Stimulated activated CD8-positive, alpha-beta memory T cell treated with anti-CD3 and anti-CD28 coated beads, Interleukin-15, amount 100 ng/mL, for 4 hours (primary cell): Measurements from ENCODE around the gene OR6F1.
"Not testable (repeated sequence)": the region's sequence is repeated elsewhere in the genome, so short reads cannot be mapped to it uniquely, and the experiment has no call there.

Source experiments
- DNase-seq, 2 donors: peaks; one replicate each; pipeline ENCODE4 v3.0.0-alpha.2; 2020; ENCODE audit warnings: low read depth in 2 of 2

The OR6F1 gene

DNA sequence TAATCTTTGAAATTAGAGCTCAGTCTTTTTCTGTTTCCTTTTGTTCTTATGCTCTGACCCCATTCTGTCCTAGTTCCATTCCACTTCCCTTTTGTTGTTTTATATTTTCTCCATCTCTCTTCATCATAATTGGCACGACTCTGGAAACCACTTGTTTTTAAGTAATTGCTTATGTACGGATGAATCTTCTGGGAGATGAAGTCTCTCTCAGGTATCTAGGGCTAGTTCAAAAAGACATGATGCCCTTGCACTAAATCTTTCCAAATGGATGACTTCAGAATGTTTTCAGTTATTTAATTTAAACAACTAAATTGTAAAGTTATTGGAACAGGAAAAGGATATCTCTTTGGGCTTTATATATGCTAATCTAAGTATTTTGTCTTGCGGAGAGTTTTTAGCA lies at the start of gene OR6F1:
Gene OR6F1 (minus strand): TSS at position 101 of the 400 bp plus-strand sequence. CDS start 3,891 bp downstream, outside the sequence.
- DNase-seq: no peak

GRCh38 chr1:247760456-247760855 lies 44.0 kb upstream of the OR6F1 start, which contains the start of gene OR1C1:
Gene OR1C1, minus strand, starts transcription at chr1:247760556. Its CDS starts 2,150 bp downstream, at chr1:247758406.
- no peak for DNase-seq

DNA sequence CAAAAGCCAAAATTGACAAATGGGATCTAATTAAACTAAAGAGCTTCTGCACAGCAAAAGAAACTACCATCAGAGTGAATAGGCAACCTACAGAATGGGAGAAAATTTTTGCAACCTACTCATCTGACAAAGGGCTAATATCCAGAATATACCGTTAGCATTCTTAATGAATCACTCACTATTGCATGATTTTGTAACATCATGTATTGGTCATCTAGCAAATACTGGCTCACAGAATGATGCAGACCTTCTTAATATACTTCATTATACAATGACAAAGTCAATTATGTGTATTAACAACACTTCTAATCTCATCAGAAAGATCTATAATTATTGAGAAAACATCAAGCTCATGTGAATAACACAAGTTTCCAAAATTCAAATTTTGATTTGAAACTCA lies 37.9 kb upstream of the OR6F1 start:
- not testable (repeated sequence) for DNase-seq

DNA sequence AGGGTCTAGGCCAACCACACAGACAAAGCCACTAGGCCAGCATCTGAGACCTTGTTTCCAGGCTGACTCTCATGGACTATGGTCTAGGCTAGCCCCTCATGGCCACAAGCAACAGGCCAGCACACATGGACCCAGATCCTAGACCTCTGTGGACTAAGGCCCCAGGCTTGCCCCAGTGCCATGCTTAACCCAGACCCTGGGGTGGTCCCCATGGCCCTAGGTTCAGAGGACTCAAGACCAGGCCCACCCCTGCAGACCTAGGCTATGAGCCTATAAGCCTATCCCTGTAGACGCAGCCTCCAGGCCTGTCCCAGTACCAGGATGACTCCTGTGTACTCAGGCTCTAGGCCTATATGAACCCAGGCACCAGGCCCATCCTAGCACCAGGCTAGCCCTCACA lies 33.4 kb upstream of the OR6F1 start:
- no peak for DNase-seq

DNA sequence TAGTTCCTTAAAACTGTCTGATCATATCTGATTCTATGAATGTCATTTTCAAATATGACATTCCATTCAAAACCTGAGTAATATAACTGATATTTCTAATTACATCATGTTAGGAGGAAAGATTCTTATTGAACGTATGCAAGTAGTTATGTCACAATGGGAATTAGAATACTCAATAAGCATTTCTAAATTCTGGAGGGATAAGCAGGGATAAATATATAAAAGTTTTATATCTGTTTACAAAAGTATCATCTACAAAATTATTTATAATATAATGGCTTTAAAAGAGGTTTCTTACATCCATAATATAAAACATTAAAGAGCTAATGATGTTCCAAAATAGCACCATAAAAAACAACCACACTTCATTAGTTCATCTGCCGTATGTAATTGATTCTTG lies 31.6 kb upstream of the OR6F1 start, which contains the start of gene OR14A2:
Gene OR14A2 (minus strand): TSS at position 101 of the 400 bp plus-strand sequence.
- no peak for DNase-seq

GRCh38 chr1:247747616-247748015 lies 31.2 kb upstream of the OR6F1 start:
- DNase-seq: no peak

DNA sequence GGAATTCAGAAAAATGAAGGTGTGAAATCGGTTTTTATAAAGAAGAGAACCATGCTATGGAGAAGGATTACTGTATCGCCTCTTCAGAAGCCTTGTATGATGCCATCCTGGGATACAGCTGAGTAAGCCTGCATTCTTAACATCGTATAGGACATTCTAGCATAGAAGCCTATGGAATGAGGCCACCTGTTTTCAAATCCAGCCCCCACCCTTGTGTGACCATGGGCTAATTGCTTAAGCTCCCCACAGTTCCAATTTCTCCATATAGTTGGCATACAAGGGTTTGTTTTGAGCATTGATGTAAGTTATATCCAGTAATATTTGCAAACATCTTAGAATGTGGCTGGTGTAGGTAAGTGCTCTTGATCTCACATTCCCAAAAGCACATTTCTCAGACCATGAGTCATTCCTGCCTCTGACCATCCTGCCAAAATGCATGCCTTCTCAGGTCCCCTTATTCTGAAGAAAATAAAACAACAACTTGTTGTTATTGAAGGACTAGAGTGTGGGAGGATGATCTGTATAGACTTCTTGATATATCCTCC lies 30.0 kb upstream of the OR6F1 start:
- no peak for DNase-seq

- DNase-seq: not testable (repeated sequence)
These were observed 25.8 kb upstream of the OR6F1 start for GRCh38 chr1:247742215-247742760.

DNA sequence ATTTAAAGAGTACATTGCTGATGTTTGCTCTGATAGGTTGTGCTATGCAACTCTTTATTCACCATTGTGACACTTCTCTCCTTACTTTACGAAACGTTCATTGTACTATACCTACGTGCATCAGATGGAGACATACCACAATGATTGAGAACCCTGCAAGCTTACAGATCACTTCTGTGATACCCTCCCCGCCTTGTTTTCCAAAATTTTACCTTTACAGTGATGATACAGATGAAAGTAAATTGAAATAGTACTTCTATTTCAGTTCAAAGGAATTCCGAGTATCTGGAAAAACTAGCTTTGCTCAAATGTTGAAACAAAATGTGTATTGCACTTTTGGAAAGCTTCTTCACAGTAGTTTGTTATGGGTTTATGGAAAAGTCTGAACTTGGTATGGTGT lies 25.3 kb upstream of the OR6F1 start:
- DNase-seq: no peak

DNA sequence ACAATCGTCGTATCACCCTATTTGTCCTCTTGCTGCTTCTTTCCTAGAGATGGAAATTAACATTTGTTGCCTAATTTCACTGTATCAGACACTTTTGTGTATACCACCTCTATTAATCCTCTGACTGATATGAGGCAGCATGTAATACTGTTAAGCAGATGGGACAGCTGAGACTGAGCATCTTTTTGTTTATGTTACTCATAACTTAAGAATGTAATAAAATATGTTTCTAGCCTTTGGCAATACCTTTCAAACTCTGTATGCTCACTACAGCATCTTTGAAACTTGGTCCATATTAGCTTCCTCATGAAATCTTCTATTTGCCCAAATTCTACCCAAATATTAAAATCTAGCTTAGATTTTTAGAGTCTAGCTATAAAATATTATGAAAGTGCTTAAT lies 24.3 kb upstream of the OR6F1 start:
- no peak for DNase-seq

DNA sequence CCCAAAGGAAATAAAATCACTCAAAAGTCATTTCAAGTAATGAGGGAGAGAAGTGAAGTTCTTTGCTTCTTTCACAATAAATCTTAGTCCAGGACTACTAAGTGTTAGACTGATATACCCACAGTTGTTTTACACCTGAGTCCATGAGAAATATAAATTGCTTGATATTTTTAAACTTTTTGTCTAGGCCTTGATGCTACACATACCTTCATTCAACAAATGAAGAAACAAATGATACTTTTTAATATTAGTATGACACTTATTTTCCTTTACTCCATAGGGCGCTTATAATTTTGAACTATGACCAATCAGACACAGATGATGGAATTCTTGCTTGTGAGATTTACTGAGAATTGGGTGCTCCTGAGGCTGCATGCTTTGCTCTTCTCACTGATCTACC lies 21.9 kb upstream of the OR6F1 start, which contains the start of gene OR14K1:
Gene OR14K1 (plus strand): TSS at position 301 of the 400 bp plus-strand sequence. CDS start 0 bp downstream, at position 301.
- DNase-seq: no peak

DNA sequence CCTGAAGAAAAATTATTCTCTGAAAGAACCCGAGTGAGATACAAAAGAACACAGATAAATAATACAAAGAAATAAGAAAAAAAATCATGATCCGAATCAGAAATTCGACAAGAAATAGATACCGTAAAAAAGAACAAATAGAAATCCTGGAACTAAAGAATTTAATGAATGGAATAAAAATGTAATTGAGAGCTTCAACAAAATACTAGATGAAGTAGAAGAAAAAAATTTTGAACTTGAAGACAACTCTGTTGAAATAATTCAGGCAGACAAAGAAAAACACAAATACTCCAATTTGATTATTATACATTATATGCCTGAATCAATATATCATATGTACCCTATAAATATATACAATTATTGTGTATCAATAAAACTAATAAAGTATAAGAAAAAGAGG lies 4.8 kb upstream of the OR6F1 start:
- DNase-seq: no peak

- no peak for DNase-seq
These were observed 2.7 kb downstream of the OR6F1 start for GRCh38 chr1:247713753-247714152.

DNA sequence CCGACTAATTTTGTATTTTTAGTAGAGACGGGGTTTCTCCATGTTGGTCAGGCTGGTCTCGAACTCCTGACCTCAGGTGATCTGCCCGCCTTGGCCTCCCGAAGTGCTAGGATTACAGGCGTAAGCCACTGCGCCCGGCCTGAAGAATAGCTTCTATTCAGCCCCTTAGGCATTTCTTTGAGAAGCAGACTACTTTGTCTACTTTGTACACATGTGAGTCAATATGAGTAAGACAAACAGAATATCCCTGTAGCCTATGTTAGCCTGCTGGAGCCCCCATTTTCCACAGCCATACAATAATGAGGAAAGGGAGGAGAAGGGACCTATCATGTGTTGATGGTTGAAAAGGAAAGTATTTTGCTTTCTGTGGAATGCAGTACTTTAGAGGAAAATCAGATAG lies 5.8 kb downstream of the OR6F1 start:
- DNase-seq: not testable (repeated sequence)

- no peak for DNase-seq
These were observed 15.1 kb downstream of the OR6F1 start for GRCh38 chr1:247701338-247701737.

DNA sequence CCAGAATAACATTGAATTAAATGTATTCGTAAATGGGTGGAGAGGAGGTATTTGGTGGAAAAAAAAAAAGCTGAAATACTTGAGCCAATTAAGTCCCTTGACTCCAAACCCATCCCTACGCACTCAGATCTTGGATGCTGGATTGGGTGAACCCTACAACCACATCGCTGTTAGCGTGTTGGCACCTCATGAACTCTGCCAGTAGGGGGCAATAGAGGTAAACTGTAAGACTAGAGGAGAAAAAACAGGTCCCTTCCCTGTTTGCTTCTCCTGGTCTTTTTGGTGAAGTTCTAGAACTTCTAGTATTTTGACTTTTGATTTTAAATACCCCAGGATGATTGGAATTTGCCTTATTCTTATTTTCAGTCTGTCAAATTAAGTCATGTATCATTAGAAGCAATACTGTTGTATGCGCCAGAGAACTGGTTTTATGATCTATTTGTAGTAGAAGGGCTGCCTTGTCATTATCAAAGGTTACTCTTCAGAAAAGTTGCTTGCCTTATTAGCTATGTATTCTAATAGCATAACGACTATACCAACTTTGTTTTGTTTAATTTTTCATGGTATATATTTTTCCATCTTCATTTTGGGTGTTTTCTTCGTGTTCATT lies 35.1 kb downstream of the OR6F1 start:
- no peak for DNase-seq

GRCh38 chr1:247680171-247680570 lies 36.3 kb downstream of the OR6F1 start:
- DNase-seq: no peak

GRCh38 chr1:247679639-247680038 lies 36.8 kb downstream of the OR6F1 start, which contains the start of gene OR13G1:
Gene OR13G1, minus strand, starts transcription at chr1:247679739. Its CDS starts 6,698 bp downstream, at chr1:247673041.
- no peak for DNase-seq

DNA sequence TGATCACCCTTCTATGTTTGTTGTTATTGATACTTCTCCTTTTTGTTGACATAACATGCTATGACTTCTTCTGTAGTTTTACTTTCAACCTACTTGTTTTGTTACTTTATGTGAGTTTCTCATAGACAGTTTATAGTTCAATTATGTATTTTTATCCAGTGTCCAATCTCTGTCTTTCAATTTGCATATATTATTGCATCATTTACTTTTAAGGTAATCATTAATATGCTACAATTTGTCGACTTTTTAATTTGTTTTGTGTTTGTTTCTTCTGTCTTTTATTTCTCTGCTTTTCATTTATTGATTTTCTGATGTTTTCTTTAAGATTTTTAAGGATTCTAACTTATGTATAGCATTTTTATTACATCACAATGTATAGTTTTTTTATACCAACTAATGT lies 47.2 kb downstream of the OR6F1 start:
- no peak for DNase-seq
